HTR-8/SVneo (cell line): ENCODE data around the gene SLC33A1.
"Not testable (repeated sequence)": the region's sequence is repeated elsewhere in the genome, so short reads cannot be mapped to it uniquely, and the experiment has no call there.

Source experiments
- DNase-seq: peaks from one replicate; pipeline ENCODE4 v3.0.0; 2011; ENCODE audit warnings: low spot score, mixed read lengths; ENCODE audit not compliant: insufficient read length
- FAIRE-seq: peaks from 2 replicates; lab custom pipeline; 2011; peaks lifted over from hg19 to GRCh38; lab: Jason Lieb, UNC

The SLC33A1 gene

DNA sequence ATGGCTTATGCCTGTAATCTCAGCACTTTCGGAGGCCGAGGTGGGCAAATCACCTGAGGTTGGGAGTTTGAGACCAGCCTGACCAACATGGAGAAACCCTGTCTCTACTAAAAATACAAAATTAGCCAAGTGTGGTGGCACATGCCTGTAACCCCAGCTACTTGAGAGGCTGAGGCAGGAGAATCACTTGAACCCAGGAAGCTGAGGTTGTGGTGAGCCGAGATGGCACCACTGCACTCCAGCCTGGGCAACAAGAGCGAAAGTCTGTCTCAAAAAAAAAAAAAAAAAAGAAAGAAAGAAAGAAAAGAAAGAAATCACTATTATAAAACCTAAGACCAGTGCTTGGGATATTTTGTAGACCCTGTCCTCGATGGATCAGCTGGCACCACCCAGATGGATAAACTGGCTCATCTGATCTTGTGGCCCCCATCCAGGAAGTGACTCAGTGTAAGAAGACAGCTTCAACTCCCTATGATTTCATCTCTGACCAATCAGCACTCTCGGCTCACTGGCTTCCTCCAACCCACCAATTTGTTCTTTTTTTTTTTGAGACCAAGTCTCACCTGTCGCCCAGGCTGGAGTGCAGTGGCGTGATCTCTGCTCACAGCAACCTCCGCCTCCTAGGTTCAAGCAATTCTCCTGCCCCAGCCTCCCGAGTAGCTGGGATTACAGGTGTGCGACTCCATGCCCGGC is 8.2 kb upstream of the SLC33A1 start:
- not testable (repeated sequence) for FAIRE-seq, DNase-seq

DNA sequence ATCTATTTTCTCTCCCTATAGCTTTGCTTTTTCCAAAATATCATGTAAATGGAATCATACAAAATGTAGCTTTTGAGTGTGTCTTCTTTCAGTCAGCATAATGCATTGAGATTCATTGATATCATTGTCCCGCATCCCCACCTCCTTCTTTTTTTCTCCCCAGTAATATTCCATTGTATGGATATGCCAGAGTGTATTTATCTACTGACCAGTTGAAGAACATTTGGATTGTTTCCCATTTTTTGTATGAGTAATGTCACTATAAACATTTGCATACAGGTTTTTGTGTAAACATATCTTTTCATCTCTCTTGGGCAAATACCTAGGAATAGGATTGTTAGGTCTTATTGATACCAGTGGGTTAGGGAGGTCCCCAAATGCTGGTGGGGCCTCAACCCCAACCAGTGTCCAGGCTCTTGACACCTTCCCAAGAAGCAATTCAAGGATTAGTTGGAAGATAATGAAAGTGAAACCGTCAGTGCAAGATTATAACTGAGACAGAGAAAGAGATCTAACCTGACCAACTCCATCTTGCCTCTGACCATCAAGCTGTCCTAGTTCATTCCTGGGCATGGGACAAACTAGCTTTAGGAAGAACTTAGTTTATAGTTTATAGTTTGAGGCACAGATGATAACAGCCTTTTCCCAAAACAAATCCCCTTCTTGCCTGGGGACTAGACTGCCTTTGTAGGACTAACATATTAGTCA is 7.4 kb upstream of the SLC33A1 start:
- FAIRE-seq = no peak
- DNase-seq = no peak

DNA sequence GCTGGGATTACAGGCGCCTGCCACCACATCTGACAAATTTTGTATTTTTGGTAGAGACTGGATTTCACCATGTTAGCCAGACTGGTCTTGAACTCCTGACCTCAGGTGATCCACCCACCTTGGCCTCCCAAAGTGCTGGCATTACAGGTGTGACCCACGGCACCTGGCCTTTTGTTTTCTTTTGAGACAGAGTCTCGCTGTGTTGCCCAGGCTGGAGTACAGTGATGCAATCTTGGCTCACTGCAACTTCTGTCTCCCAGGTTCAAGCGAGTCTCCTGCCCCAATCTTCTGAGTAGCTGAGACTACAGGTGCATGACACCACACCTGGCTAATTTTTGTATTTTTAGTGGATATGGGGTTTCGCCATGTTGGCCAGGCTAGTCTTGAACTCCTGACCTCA is 6.2 kb upstream of the SLC33A1 start:
- not testable (repeated sequence) for FAIRE-seq, DNase-seq

DNA sequence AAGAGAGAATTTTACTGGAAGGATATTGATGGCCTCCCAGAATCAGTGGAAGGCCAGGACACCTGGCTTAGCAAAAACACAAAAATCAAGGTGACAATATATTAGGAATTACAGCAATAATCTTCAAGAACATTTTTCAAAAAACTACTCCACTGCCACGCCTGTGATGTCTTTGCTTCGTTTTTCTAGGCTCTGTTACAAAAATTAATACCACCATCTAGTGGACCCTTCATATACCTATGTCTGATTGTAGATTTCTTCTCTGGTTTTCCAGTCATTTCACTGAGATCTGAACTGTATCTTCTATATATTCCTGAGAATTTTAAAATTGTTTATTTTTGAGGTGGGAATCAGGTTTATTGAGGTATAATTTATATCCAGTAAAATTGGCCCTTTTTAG is 5.6 kb upstream of the SLC33A1 start:
- DNase-seq (no peak), FAIRE-seq (no peak)

DNA sequence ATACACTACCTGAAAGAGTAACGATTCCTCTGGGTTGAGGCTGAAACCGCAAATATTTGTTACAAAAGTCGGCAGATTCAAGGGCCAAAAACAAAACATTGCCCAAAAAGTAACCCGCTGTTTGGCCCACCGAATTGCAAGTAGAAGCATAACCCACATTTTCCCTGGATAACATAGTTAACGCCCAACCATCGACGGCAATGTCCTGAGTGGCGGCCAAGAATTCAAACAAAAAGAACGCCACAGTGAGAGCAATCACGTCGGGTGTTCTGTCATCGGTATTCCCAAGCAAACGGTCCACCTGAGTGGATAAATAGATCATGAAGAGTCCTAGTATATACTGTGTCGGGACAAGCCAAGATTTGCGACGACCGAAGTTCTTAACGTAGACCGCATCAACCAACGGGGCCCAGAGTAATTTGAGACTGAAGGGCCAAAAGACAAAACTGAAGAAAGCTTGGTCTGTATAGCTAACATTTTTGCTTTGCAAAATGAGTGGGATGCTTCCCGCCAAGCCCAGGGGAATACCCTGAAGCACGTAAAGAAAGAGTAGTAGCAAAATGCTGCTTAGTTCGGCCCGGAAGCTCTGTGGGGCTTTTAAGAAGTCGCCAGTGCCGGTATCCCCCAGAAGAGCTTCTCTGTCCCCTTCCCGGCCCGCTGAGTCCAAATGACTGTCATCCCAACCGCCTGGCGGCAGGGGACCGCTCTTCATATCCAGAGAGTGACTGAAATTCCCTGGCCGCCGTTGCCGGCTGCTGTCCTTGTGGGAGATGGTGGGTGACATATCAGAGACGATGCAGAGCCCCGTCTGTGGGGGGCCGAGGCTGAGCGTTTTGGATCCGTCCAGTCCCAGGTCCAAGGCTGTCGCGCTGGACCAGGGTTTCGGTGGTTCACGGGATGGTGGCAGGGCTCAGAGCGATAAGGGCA is 750 bp downstream of the SLC33A1 start:
- no peak for DNase-seq
- FAIRE-seq = no peak

DNA sequence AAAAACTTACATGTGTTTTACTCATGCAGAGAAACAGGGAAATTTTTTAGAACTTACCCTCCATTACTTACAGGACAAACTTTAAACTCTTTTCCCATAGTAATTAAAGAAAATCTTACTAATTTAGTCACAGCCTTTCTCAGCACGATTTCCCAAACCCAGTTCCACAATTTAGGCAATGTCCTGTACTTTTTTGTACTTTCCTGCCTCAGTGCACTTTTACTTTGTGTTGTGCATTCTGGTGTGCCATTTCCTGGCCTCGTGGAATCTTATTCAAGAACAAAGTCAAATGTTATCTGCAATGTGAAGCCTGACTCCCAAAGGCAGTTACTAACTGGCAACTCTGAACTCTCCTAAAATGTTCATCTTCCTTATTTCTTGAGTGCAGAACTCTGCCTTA is 1.9 kb downstream of the SLC33A1 start:
- no peak for FAIRE-seq

DNA sequence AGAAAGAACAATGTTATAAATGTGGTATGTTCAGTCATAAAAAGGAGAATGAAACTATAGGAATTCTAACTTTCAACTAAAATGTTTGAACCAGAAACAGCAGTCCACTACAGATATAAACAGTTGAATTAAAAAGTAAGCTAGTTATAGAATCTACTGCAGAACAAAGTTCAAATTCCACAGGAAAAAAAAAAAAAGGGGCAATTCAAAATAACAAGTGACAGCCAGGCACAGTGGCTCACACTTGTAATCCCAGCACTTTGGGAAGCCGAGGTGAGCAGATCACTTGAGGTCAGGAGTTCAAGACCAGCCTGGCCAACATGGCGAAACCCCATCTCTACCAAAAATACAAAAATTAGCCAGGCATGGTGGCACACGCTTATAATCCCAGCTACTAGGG is 4.8 kb downstream of the SLC33A1 start:
- FAIRE-seq, DNase-seq: not testable (repeated sequence)

More for the DNA sequence above, 1.9 kb downstream of the SLC33A1 start:
- no peak for DNase-seq

DNA sequence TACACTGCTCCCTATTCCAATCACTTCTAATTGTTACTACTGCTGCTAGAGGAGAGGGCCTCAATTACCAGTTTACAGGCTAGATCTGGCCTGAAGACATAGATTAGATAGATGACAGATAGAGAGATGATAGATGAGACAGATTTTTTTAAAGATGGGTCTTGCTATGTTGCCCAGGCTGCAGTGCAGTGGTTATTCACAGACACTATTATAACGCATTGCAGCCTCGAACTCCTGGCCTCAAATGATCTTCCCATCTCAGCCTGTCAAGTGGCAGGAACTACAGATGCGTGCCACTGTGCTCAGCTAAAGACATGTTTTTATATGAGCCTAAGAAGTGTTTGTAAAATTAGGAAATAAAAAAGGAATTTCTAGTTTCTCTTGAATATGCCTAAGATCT is 6.2 kb downstream of the SLC33A1 start:
- DNase-seq (no peak), FAIRE-seq (no peak)

DNA sequence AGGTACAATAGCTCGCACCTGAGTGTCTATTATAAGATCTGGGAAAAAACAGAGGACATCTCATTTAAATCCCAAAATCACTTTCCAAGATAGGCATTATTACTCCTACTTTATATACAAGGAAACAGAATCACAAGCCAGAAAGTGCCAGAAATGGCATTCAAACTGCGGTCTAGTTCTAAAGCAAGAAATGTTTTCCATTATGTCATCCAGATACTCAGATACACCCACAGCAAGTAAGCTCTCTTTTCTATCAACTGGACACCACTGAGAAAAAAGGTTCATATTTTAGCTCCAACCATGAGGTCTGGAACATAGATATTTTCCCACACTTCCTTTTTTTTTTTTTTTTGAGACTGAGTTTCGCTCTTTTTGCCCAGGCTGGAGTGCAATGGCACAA is 8.1 kb downstream of the SLC33A1 start:
- FAIRE-seq = no peak
- DNase-seq = no peak

DNA sequence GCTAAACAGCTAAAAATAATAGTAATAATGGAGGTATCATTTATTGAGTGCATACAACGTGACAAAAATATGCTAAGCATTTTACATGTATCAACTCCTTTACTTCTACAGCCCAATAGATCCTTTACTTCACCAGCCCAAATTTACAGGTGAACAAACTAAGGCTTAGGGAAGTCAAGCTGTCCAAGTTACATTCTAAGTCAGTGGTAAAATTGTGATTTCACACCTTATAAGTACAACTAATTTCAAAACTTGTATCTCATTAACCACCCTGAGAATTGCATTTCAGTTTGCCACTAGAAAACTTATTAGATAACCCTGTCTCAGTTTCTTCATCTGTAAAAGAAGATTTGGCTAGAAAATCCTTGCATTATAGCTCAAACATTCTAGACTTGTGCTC is 10.7 kb downstream of the SLC33A1 start:
- FAIRE-seq (no peak), DNase-seq (no peak)

DNA sequence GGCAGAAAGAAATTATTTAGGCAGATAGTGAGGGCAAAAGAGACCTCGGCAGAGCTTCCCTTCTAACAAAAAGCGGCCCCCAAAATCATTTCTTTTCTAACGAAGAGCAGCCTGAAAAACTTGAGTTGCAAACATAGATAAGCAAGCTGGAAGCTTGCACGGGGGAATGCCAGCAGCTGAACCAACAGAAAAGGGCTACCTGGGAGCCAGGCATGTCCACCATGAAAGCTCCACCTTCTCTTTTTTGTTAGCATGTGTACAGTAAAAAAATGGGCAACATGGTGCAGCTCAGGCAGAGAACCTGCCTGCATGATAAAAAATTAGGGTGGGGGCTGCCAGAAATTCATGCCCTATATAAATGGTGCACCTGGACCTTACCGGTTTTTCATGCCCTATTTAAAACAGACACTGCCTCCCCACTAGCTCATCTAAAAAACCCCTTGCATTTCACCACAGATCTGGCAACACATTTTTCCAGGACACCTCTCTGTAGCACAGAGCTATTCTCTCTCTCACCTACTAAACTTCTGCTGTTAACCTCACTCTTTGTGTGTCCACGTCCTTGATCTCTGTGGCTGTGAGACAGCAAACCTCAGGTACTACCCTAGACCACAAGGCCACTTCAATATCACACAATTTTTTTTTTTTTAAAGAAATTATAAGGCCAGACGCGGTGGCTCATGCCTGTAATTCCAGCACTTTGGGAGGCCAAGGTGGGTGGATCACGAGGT is 18.7 kb downstream of the SLC33A1 start:
- DNase-seq (no peak), FAIRE-seq (no peak)

DNA sequence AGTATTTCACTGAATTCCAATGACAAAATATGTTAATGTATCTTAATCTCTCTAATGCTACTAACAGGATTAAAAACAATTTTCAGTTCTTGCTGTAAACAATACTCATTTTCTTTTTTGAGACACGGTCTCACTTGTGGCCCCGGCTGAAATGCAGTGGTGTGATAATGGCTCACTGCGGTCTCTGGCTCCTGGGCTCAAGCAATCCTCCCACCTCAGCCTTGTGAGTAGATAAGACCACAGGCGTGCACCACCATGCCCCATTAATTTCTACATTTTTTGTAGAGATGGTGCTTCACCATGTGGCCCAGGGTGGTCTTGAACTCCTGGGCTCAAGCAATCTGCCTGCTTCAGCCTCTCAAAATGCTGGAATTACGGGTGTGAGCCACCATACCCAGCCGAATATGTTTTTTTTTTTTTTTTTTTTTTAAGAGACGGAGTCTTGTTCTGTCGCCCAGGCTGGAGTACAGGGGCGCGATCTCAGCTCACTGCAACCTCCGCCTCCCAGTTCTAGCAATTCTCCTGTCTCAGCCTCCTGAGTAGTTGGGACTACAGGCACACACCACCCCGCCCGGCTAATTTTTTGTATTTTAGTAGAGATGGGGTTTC is 25.6 kb downstream of the SLC33A1 start:
- not testable (repeated sequence) for FAIRE-seq, DNase-seq

DNA sequence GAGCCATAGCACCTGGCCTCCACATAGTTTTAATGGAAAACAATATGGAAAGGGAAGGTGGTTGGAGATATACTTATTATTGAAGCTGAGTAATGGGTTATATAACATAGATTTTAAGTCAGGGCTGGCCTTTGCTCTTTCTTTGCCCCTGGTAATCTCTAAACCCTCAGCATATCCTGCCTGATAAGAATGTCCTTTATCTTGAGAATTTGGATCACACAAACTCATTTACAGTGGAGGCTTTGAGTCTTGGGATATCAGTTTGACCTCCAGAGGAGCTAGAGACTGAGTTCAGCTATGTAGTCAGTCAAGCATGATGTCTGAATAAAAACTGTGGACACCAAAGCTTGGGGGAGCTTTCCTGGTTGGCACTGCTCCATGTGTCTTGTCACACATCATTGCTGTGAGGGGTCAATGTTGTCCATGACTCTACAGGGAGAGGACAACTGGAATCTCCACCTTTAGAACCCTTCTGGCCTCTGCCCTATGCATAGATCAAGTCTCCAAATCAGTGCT is 39.1 kb downstream of the SLC33A1 start:
- FAIRE-seq = no peak
- no peak for DNase-seq

DNA sequence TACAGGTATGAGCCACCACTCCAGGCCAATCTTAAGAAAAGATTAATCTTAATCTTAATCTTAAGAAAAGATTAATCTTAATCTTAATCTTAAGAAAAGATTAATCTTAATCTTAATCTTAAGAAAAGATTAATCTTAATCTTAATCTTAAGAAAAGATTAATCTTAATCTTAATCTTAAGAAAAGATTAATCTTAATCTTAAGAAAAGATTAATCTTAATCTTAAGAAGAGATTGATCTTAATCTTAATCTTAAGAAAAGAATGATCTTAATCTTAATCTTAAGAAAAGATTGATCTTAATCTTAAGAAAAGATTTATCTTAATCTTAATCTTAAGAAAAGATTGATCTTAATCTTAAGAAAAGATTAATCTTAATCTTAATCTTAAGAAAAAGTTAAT is 41.0 kb downstream of the SLC33A1 start:
- not testable (repeated sequence) for FAIRE-seq, DNase-seq

DNA sequence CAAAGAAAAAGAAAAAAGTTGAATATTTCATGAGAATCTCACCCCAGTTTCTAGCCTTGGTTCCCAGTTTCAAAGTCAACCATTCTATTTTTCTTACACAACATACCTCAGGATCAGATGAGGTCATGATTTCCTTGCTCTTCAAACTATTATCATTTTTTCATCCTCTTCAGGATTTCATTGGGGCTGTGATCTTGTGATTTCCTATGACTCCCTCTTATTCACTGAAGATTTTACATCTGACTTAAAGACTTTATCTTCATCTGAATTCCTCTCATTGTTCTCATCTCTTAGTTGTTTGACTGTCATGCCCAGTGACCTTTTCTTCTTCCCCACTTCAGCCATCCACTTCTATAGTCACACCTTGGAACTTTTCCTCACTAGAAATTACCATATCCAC is 45.0 kb downstream of the SLC33A1 start:
- no peak for FAIRE-seq

DNA sequence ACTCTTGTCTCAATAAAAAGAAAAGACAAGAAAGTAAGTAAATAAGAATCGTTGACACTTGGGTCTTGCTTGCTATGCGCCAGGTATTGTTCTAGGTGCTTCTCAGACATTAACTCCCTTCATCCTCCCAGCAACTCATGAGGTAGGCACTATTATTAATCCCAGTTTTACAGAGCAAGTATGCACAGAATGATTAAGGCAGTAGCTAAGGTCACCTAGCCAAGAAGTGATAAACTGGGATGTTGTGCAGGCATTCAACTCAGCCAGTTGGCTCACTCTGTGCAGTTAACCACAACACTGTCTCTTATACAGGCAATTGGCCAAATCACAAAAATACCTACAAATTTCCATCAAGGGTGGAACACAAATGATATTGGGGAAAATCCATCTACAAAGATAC is 46.4 kb downstream of the SLC33A1 start:
- DNase-seq (no peak), FAIRE-seq (no peak)

More for the DNA sequence above, 45.0 kb downstream of the SLC33A1 start:
- no peak for DNase-seq

DNA sequence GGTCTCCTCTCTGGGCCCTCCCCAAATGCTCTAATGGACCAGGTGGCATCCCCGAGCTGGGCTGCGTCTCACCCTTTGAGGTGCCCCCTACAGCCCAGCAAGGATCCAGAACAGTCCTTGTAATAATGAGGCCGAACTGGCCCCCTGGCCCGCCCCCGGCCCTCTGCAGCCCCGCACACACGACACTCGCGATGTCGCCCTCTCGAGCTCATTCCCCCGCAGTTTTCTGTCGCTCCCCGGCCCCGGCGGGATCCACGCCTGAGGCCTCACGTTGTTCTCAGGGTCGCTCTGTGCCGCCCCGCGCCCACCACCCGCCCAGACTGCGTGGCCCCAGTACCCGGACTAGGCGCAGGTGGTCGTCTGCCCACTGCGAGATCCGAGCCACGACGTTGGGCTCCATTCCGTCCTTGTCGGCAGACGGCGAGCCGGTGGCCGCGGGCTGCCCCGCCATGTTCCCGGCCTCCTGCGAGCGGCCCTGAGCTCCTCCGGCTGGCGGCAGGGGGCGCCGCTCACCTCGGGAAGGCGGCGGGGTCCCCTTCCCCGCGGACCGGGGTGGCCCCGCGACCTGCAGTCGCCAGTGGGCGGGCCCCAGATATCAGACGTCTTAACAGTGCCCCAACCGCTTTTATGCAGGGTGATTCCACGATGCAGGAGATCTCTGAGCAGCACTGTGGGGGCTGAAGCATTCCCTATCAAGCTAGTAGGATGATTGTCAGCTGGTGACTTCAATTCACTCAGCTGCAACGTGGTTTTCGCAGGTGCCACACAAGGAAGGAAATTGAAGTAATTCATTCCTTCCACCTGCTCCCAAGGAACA is 48.2 kb downstream of the SLC33A1 start, which contains the start of gene C3orf33:
Gene C3orf33, minus strand, starts transcription at position 477 of the 817 bp plus-strand sequence. Its CDS starts 26 bp downstream, at position 451.
- FAIRE-seq (peak; percentile 33), DNase-seq (peak; percentile 78)

DNA sequence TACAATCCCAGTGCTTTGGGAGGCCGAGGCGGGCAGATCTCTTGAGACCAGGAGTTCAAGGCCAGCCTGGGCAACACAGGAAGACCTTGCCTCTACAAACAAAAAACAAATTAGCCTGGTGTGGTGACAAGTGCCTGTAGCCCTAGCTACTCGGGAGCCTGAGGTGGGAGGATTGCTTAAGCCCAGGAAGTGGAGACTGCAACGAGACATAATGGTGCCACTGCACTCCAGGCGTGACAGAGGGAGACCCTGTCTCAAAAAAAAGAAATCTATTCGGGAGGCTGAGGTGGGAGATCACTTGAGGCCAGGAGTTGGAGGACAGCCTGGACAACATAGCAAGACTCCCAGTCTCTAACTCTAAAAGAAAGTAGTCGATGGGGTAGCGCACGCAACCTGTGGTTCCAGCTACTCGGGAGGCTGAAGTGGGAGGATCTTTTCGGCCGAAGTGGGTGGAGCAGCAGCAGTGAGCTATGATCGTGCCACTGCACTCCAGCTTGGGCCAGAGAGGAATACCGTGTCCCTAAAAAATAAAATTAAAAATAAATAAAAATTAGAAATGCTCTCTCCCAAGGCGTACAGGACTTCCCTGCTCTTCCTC is 48.9 kb downstream of the SLC33A1 start:
- FAIRE-seq = no peak
- no peak for DNase-seq
